K562 (cell line): Measurements from ENCODE around the gene DNAJB2. TPM values are rescaled to one million over a fixed set of nuclear protein-coding genes. Genes with fewer than 3 reads are reported as not detected.

Experiments
- ATAC-seq: fragments of 200-7000 bp; cut with Tn5 transposase; 3 replicates; pipeline ENCODE4 v1.9.1; 2020; ENCODE audit warnings: moderate library complexity
- BruUV-seq: library from RNA; stranded (reverse); fragments of 400-500 nt; replicated peaks from 2 replicates; lab custom pipeline; 2021; lab: Mats Ljungman, UMichigan
- CTCF ChIA-PET: fragments of 300-600 bp; formaldehyde crosslinking; extraction: SDS; loops from one replicate; lab custom pipeline; 2021; ENCODE audit warnings: low intra/inter-chr PET ratio; lab: Yijun Ruan, JAX
- POLR2A ChIA-PET: fragments of 300-600, 350-650 bp; sonication (Branson Sonifier 250); formaldehyde crosslinking; extraction: SDS; loops from one replicate; lab custom pipeline; 2021; ENCODE audit warnings: antibody characterized with exemption, inconsistent platforms; lab: Yijun Ruan, JAX
- DNase-seq, 4 experiments: peaks; one replicate each; pipeline versions ENCODE4 v3.0.0 to v3.0.0-alpha.2; 2011 to 2018; ENCODE audit warnings: low spot score in 3 of 4, mixed read lengths in 3 of 4; ENCODE audit errors: extremely low read depth in 1 of 4
- FAIRE-seq: peaks from 2 replicates; lab custom pipeline; 2011; peaks lifted over from hg19 to GRCh38; lab: Jason Lieb, UNC
- H2AFZ ChIP-seq: 2 replicates; pipeline ENCODE4 v1.6.0; 2011; ENCODE audit warnings: low read depth, low read length, control low read depth, inconsistent platforms
- H3K27ac ChIP-seq: fragments of 200-600 bp; 3 replicates; pipeline ENCODE4 v1.8.0; 2011; ENCODE audit warnings: low read depth, mild to moderate bottlenecking, control low read depth, inconsistent platforms, low read length, moderate library complexity, mixed read lengths; ENCODE audit errors: extremely low read depth
- H3K27me3 ChIP-seq, 2 experiments: fragments of 300-600 bp in 1 of 2; 2 replicates in 1 of 2; 3 replicates in 1 of 2; pipeline versions ENCODE4 v1.6.0 to v1.8.0; 2011; ENCODE audit warnings: inconsistent platforms in 2 of 2, low read length in 2 of 2, mild to moderate bottlenecking in 1 of 2, mixed read lengths in 1 of 2, moderate library complexity in 1 of 2; ENCODE audit not compliant: control insufficient read depth in 2 of 2, insufficient read depth in 2 of 2
- H3K36me3 ChIP-seq: fragments of 300-600 bp; 3 replicates; pipeline ENCODE4 v1.8.0; 2011; ENCODE audit warnings: mild to moderate bottlenecking, low read length, inconsistent platforms; ENCODE audit not compliant: control insufficient read depth, insufficient read depth
- H3K4me1 ChIP-seq, 2 experiments: fragments of 200-600 bp in 1 of 2; replicated peaks in 1 of 2; 2 replicates in 1 of 2; 3 replicates in 1 of 2; pipeline versions ENCODE4 v1.5.1 to v1.8.0; 2011; ENCODE audit warnings: inconsistent platforms in 2 of 2, low read length in 2 of 2, mild to moderate bottlenecking in 1 of 2, mixed read lengths in 1 of 2, moderate library complexity in 1 of 2; ENCODE audit not compliant: control insufficient read depth in 2 of 2, insufficient read depth in 2 of 2
- H3K4me2 ChIP-seq: 2 replicates; pipeline ENCODE4 v1.6.1; 2011; ENCODE audit warnings: low read length, control low read depth, inconsistent platforms, mixed read lengths; ENCODE audit not compliant: insufficient read depth
- H3K4me3 ChIP-seq: fragments of 200-600 bp; sonication (generic), shearing (Covaris generic); 2 replicates; pipeline ENCODE4 v1.5.1; 2016; ENCODE audit warnings: control low read depth, inconsistent platforms
- H3K79me2 ChIP-seq: fragments of 200-600 bp; 3 replicates; pipeline ENCODE4 v1.8.0; 2011; ENCODE audit warnings: low read length, inconsistent platforms; ENCODE audit not compliant: control insufficient read depth, insufficient read depth
- H3K9ac ChIP-seq, 2 experiments: 2 replicates each; pipeline versions ENCODE4 v1.6.0 to v1.6.1; 2011; ENCODE audit warnings: low read depth in 2 of 2, low read length in 2 of 2, control low read depth in 1 of 2, inconsistent platforms in 1 of 2, mild to moderate bottlenecking in 1 of 2, mixed read lengths in 1 of 2; ENCODE audit not compliant: insufficient read depth in 1 of 2
- H3K9me1 ChIP-seq: one replicate; pipeline ENCODE4 v1.6.0; 2011; ENCODE audit warnings: inconsistent platforms, mild to moderate bottlenecking, low read length, moderate library complexity; ENCODE audit not compliant: control insufficient read depth, insufficient read depth
- H3K9me3 ChIP-seq: replicated peaks from 2 replicates; pipeline ENCODE4 v1.5.1; 2011; ENCODE audit warnings: low read depth, low read length, inconsistent platforms; ENCODE audit not compliant: control insufficient read depth, insufficient read depth
- H4K20me1 ChIP-seq: replicated peaks from 2 replicates; pipeline ENCODE4 v1.6.1; 2011; ENCODE audit warnings: low read length, inconsistent platforms, mixed read lengths; ENCODE audit not compliant: control insufficient read depth, insufficient read depth
- ADNP ChIP-seq: fragments of 200-800 bp; sonication (Bioruptor generic); IDR thresholded peaks from 2 replicates; pipeline ENCODE4 v1.6.1; 2016; ENCODE audit warnings: missing genetic modification characterization, missing compliant biosample characterization
- BCOR ChIP-seq: fragments of 450-650 bp; IDR thresholded peaks from 2 replicates; pipeline ENCODE4 v1.6.1; 2016
- CBX1 ChIP-seq: sonication (generic); IDR thresholded peaks from 2 replicates; pipeline ENCODE4 v1.6.1; 2016; ENCODE audit warnings: antibody characterized with exemption, low read depth, mild to moderate bottlenecking
- CBX3 ChIP-seq, 2 experiments: IDR thresholded peaks; 1 replicate in 1 of 2; 2 replicates in 1 of 2; pipeline ENCODE4 v1.6.1; 2012; ENCODE audit warnings: inconsistent platforms in 2 of 2, low read length in 2 of 2, borderline replicate concordance in 1 of 2, control low read depth in 1 of 2
- HDAC1 ChIP-seq, 2 experiments: fragments of 450-650 bp; IDR thresholded peaks; 2 replicates each; pipeline ENCODE4 v1.6.1; 2016 to 2017; ENCODE audit warnings: inconsistent platforms in 1 of 2, mild to moderate bottlenecking in 1 of 2, moderate library complexity in 1 of 2
- HDAC2 ChIP-seq: fragments of 450-650 bp; IDR thresholded peaks from 2 replicates; pipeline ENCODE4 v1.6.1; 2016; ENCODE audit warnings: mild to moderate bottlenecking
- KDM1A ChIP-seq, 2 experiments: fragments of 450-650 bp; IDR thresholded peaks; 2 replicates each; pipeline ENCODE4 v1.6.1; 2016; ENCODE audit warnings: mild to moderate bottlenecking in 2 of 2
- PHF20 ChIP-seq: fragments of 450-650 bp; IDR thresholded peaks from 2 replicates; pipeline ENCODE4 v1.6.1; 2018; ENCODE audit not compliant: partially characterized antibody
- RBM25 ChIP-seq: fragments of 200-400 bp; formaldehyde crosslinking; IDR thresholded peaks from 2 replicates; pipeline ENCODE4 v1.6.1; 2018; ENCODE audit warnings: low read length, low read depth, moderate library complexity; ENCODE audit not compliant: severe bottlenecking
- RCOR1 ChIP-seq, 2 experiments: IDR thresholded peaks; 2 replicates each; pipeline ENCODE4 v1.6.1; 2012; ENCODE audit warnings: low read depth in 2 of 2, low read length in 2 of 2, borderline replicate concordance in 1 of 2, improper control_type of control experiment in 1 of 2
- SMARCA5 ChIP-seq: fragments of 450-650 bp; IDR thresholded peaks from 2 replicates; pipeline ENCODE4 v1.6.1; 2016
- WGBS: fragments of 100-300 bp; shearing (Covaris generic); methylation state at CpG from one replicate; pipeline ENCODE4 v1.1.6; 2016; ENCODE audit warnings: low coverage, mixed read lengths; ENCODE audit not compliant: insufficient coverage; ENCODE audit errors: missing lambda C conversion rate; 5-methylcytosine and 5-hydroxymethylcytosine counted together
- in situ Hi-C: fragments of 300-500 bp; cut with MboI; formaldehyde crosslinking; loops from 4 replicates; pipeline ENCODE4 v1.15.0; 2018; ENCODE audit warnings: inconsistent platforms, mixed read lengths
- intact Hi-C: fragments of 100-400 bp; cut with micrococcal nuclease; formaldehyde crosslinking; loops from 2 replicates; pipeline ENCODE4 v1.14.2; 2022
- polyA plus RNA-seq, 8 experiments: library from polyadenylated mRNA; depleted of rRNA in 4 of 8; stranded (reverse) in 5 of 8; unstranded in 3 of 8; fragments of >200 nt; fragmentation: Nextera tagmentation in 2 of 8; fragmentation: Illumina TruSeq in 1 of 8; extraction: Ambion mirVana in 2 of 8; extraction: Trizol in 1 of 8; gene quantifications; 2 replicates each; pipeline versions ENCODE4 v1.2.1 to v1.2.3, GENCODE V29; 2011 to 2014; ENCODE audit warnings: inconsistent platforms in 1 of 8, missing spikeins in 1 of 8
- total RNA-seq, 7 experiments: library from RNA; depleted of rRNA in 6 of 7; stranded (reverse); fragments of >200 nt in 6 of 7; fragmentation: Illumina TruSeq in 2 of 7; extraction: Trizol in 2 of 7; gene quantifications; 2 replicates each; pipeline versions ENCODE4 v1.2.1 to v1.2.3, GENCODE V29; 2011 to 2021; ENCODE audit warnings: low replicate concordance in 1 of 7
- TF ChIP-seq, protein P1 (sequence below): sonication (generic); formaldehyde crosslinking; IDR thresholded peaks from 2 replicates; pipeline ENCODE4 v1.9.0; 2022; ENCODE audit warnings: mild to moderate bottlenecking, missing genetic modification reagents
- TF ChIP-seq, protein P2 (sequence below): sonication (generic); formaldehyde crosslinking; IDR thresholded peaks from 2 replicates; pipeline ENCODE4 v1.8.0; 2023; ENCODE audit warnings: missing genetic modification reagents, mild to moderate bottlenecking, borderline replicate concordance
- TF ChIP-seq, protein P3 (sequence below): fragments of 250-450 bp; sonication (Bioruptor Pico); IDR thresholded peaks from 2 replicates; pipeline ENCODE4 v1.8.0; 2022; ENCODE audit warnings: moderate library complexity, mild to moderate bottlenecking, inconsistent platforms

Gene DNAJB2
- total and polyA plus RNA-seq, 9 of the 15 experiments (the other 6 are each of a cell fraction or from before 2014, with no cell fraction given) = 0.08 to 3.0 (median 2.2) TPM; not detected in 1

DNA sequence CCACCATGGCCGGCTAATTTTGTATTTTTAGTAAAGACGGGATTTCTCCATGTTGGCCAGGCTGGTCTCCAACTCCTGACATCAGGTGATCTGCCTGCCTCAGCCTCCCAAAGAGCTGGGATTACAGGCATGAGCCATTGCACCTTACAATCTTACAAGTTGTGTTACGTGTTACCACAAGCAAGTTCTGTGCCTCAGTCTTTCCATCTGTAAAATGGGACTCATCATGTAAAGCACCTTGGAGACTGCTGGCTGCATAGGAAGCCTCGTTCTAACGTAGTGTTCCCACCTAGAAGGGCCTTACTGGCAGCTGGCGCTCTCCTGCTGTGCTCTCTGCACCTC, 10.0 kb downstream of the DNAJB2 start:
- peaks cover 32 to 64% of the 10 kb centered on the region in 2 experiments for H3K4me1 ChIP-seq
- H2AFZ ChIP-seq = no peak overlapping the region
- in situ Hi-C loops = no loop called here
- H3K4me2 ChIP-seq = no peak overlapping the region
- no peaks in the 10 kb centered on the region for H3K9me1 ChIP-seq
- H4K20me1 ChIP-seq = no peaks in the 10 kb centered on the region
- no peak overlapping the region for H3K27ac ChIP-seq
- H3K9me3 ChIP-seq = no peaks in the 10 kb centered on the region
- FAIRE-seq (no peak), ATAC-seq (no peak), DNase-seq (no peak)
- BruUV-seq = no TSS peak
- ChIA-PET POLR2A (interaction anchor here (0.6 to 0.9 kb wide), 2 partner anchors 10 to 60 kb away, joined by 4 to 5 read pairs; partner anchors contain the start of gene DNAJB2), CTCF (no interaction called here)
- H3K36me3 ChIP-seq = no peaks in the 10 kb centered on the region
- H3K27me3 ChIP-seq = no peaks in the 10 kb centered on the region
- intact Hi-C loops = no loop called here
- H3K9ac ChIP-seq = no peak overlapping the region
- H3K4me3 ChIP-seq = no peak overlapping the region
- TF ChIP-seq PHF20 = peak; percentile 38
- TF ChIP-seq, protein P1, sequence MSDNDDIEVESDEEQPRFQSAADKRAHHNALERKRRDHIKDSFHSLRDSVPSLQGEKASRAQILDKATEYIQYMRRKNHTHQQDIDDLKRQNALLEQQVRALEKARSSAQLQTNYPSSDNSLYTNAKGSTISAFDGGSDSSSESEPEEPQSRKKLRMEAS = no peak
- TF ChIP-seq BCOR = peak; percentile 96
- TF ChIP-seq RCOR1 (IDR thresholded peaks at IDR 0.05; ENCODE audit: borderline replicate concordance in 1 of 2, low read depth in 2 of 2, low read length in 2 of 2) = peak in 1 of 2 experiments; percentile 65; a peak in 1 of 4 replicates
- peak in 1 of 2 experiments; percentile 41; a peak in 1 of 3 replicates for TF ChIP-seq CBX3 (IDR thresholded peaks at IDR 0.05; ENCODE audit: borderline replicate concordance in 1 of 2, low read length in 2 of 2)
- peak; percentile 76 to 93 for TF ChIP-seq KDM1A (IDR thresholded peaks at IDR 0.05)
- TF ChIP-seq, protein P2, sequence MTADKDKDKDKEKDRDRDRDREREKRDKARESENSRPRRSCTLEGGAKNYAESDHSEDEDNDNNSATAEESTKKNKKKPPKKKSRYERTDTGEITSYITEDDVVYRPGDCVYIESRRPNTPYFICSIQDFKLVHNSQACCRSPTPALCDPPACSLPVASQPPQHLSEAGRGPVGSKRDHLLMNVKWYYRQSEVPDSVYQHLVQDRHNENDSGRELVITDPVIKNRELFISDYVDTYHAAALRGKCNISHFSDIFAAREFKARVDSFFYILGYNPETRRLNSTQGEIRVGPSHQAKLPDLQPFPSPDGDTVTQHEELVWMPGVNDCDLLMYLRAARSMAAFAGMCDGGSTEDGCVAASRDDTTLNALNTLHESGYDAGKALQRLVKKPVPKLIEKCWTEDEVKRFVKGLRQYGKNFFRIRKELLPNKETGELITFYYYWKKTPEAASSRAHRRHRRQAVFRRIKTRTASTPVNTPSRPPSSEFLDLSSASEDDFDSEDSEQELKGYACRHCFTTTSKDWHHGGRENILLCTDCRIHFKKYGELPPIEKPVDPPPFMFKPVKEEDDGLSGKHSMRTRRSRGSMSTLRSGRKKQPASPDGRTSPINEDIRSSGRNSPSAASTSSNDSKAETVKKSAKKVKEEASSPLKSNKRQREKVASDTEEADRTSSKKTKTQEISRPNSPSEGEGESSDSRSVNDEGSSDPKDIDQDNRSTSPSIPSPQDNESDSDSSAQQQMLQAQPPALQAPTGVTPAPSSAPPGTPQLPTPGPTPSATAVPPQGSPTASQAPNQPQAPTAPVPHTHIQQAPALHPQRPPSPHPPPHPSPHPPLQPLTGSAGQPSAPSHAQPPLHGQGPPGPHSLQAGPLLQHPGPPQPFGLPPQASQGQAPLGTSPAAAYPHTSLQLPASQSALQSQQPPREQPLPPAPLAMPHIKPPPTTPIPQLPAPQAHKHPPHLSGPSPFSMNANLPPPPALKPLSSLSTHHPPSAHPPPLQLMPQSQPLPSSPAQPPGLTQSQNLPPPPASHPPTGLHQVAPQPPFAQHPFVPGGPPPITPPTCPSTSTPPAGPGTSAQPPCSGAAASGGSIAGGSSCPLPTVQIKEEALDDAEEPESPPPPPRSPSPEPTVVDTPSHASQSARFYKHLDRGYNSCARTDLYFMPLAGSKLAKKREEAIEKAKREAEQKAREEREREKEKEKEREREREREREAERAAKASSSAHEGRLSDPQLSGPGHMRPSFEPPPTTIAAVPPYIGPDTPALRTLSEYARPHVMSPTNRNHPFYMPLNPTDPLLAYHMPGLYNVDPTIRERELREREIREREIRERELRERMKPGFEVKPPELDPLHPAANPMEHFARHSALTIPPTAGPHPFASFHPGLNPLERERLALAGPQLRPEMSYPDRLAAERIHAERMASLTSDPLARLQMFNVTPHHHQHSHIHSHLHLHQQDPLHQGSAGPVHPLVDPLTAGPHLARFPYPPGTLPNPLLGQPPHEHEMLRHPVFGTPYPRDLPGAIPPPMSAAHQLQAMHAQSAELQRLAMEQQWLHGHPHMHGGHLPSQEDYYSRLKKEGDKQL (CRISPR knock-in tag) = no peak
- TF ChIP-seq RBM25 = peak; percentile 93
- peak; percentile 80; the same call in 1 of the 2 replicates for TF ChIP-seq HDAC2
- TF ChIP-seq ADNP (tag) = peak; percentile 88
- TF ChIP-seq SMARCA5 = peak; percentile 90
- TF ChIP-seq, protein P3, sequence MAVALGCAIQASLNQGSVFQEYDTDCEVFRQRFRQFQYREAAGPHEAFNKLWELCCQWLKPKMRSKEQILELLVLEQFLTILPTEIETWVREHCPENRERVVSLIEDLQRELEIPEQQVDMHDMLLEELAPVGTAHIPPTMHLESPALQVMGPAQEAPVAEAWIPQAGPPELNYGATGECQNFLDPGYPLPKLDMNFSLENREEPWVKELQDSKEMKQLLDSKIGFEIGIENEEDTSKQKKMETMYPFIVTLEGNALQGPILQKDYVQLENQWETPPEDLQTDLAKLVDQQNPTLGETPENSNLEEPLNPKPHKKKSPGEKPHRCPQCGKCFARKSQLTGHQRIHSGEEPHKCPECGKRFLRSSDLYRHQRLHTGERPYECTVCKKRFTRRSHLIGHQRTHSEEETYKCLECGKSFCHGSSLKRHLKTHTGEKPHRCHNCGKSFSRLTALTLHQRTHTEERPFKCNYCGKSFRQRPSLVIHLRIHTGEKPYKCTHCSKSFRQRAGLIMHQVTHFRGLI = no peak
- TF ChIP-seq HDAC1 (IDR thresholded peaks at IDR 0.05) = peak in 1 of 2 experiments; percentile 40; a peak in 1 of 4 replicates
- peak; percentile 86; the same call in 1 of the 2 replicates for TF ChIP-seq CBX1
- WGBS = 36% methylated on average over 4 of the region's 6 CpGs
- no peaks in the 10 kb centered on the region for H3K79me2 ChIP-seq
